IPS-NIHi7 (cell line): Measurements from ENCODE around the gene SCGB1C2.

Experiments used
- DNase-seq: peaks from one replicate; pipeline ENCODE4 v3.0.0; 2012; ENCODE audit warnings: mixed read lengths; ENCODE audit errors: extremely low spot score

Gene SCGB1C2

GRCh38 chr17:170130-170670 is 32.8 kb downstream of the SCGB1C2 start:
- DNase-seq = no peak

DNA sequence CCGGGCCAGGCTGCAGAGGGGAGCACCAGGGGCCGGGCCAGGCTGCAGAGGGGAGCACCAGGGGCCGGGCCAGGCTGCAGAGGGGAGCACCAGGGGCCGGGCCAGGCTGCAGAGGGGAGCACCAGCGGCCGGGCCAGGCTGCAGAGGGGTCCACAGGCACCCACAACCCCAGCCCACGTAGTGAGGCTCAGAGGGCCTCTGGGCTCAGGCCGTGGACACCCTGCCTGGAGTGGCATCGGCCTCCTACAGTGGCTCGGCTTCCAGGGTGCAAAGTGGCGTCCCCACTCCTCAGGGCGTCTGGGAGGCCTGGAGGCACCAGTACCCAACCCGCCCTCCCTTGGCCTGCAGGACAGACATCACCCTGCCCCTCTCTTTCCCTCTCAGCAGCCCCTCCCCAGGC is 34.5 kb downstream of the SCGB1C2 start:
- no peak for DNase-seq

DNA sequence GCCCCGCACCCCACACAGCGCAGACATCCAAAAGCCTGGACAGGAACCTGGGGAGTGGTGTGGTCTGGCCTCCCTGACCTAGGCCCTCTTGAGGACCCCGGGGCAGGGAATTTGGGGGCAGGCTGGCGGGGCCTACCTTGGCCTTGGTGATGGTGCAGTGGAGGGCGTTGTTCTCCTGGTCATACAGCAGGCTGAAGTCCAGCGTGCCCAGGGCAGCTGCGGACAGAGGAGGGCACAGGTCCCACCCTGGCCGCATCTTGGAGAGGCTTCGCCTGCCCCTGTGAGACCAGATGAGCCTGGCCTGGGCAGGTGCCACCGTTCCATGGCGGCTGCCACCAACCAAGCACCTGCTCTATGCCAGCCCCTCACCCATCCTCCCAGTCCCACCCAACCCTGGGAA is 35.0 kb downstream of the SCGB1C2 start:
- DNase-seq = no peak

DNA sequence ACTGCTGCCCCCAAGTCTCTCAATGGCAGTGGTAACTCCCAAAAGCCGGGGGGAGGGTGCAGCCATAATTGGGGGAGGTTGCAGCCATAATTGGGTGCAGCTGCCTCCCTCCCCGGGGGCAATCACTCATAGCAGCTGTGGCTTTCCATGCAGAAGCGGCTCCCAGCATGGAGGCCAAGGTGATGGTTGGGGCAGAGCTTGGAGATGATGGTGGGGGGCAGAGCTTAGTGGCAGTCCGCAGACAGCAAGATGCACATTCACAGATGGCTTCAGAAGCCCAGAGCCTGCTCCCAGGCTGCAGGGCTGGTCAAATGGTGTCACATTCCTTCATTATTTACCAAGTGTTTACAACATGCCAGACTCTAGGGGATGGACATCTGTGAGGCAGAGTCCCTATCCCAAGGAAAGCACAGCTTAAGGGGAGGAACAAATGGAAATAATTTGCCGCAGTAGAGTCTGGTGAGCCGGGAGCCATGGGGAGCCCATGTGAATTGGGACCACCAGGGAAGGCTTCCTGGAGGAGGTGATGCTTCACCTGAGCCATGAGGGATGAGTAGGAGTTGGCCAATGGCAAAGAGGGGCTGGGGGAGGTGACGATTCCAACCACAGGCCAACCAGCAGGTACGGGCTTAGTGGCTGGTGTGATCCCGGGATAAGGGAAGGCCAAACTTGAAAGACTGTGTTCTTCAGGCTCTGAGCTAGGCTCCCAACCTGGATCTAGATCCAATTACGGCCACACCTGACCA is 36.0 kb downstream of the SCGB1C2 start:
- DNase-seq = no peak

DNA sequence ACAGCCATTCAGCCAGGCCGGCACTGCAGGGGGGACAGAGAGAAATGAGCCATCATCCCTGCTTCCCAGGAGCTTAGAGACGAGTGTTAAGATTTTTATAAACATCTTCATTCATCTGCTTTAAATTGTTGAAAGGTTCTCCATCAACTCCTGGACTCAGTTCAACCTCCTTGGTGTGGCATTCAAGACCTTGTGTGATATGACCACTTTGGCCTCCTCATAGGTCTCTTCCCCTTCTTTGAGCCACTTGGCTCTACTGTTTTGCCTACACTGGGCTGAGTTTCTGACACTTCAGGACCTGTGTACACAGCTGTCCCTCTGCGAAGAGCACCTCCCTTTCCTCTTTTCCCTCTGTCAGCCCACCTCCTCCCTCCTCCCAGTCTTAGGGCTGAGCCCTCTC is 39.8 kb downstream of the SCGB1C2 start:
- no peak for DNase-seq

- no peak for DNase-seq
Measured at GRCh38 chr17:177762-178161, 40.4 kb downstream of the SCGB1C2 start.

DNA sequence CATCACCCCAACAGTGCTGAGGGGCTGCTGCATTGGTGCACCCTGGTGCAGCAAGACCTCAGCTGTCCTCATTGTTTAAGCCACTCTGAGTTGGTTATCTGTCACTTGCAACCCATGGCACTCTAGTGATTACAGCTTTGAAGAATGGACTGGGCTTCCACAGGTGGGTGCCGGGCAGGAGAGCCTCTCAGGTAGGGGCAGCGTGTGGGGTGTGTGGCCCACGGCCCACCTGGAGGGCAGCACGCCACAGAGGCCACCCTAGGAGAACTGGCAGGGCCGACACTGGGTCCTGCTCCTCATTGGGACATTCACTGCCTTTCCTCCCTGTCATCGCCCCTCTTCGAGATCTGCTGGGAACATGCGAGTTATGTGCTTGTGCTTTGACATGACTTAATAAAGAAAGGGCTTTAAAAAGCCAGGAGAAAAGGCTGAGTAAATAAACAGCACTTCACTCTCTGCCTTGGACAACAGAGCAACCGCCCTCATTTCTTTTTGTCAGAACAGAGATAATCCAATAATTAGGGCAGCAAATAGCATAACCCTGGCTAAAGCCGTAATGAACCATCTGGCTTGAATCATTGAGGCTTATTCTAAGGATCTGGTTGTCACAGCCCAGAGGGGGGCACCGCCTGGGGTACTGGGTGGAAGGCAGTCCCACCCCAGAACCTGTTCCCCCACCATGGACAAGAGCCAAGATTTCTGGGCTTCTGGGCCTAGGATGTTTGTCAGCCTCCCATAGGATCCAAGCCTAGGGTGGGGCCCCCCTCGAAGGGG is 41.1 kb downstream of the SCGB1C2 start:
- DNase-seq = no peak

GRCh38 chr17:179066-179432 is 41.7 kb downstream of the SCGB1C2 start:
- DNase-seq = no peak

GRCh38 chr17:179781-180380 is 42.5 kb downstream of the SCGB1C2 start:
- DNase-seq = peak; percentile 69

GRCh38 chr17:180381-181244 is 43.2 kb downstream of the SCGB1C2 start:
- DNase-seq = peak; percentile 59

DNA sequence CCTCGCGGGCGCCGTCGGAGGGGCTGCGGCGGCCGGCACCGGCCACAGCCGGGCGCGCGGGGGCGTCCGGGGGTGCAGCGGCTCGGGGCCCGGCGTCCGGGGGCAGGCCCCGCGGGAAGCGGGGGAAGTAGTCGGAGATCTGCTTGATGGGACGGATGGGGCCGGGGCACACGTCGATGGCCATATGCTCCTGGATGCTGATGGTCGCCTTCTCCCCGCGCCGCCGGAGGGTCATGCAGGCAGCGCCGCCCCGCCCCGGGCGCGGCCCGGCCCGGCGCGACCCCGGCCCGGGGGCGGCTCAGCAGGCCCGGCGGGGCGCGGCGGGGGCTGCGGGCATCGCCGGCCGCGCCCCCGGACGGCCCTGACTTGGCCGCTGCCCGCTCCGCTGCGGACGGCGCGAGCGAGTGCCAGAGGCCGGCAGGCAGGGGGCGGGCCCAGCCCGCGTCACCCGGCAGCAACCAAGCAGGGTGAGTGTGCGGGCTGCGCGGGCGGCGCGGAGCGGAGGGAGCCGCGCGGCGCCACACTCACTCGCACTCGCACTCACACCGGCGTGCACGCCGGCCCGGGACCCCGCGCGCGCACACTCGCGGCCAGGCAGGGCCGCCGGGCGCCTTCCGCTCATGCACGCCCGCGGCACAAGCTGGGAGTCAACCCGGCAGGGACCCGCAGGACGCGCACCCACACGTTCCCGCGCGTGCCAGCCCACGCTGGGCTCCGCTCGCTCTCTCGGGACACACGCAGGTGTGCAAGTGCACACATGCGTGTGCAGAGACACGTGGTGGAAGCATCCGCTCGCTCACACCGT is 44.1 kb downstream of the SCGB1C2 start, which contains the start of gene DOC2B:
Gene DOC2B (minus strand): TSS at position 406 of the 805 bp plus-strand sequence. CDS start 171 bp downstream, at position 235.
- peak; percentile 88 for DNase-seq

DNA sequence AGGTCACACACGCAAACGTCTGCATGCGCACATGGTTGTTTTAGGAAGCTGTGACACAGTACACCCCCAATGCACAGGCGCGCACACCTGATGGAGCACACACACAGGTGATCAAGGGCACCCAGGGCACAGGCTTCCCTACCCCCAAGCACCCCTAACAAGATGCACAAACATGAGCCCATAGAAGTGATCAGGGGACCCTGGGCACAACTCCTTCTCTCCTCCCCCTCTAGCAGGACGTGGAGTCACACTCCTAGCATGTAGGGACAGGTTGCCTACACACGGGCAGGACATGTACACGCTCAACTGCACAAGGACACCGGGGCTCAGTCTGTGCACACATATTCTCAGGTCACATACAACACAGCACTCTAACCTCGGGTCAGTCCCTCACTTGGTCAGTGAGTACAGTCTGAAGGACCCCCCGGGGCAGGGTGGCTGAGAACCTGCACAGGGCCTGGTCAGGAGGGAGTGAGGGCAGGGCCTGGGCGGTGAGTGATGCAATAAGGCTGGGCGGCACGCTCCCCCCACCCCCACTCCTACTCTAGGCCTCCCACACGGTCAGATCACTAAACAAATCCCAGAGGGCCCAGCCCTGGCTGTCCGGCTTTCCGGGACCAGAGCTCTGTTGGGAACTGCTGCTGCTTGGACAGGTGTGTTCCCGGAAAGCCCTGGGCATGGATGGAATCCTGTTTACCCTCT is 44.8 kb downstream of the SCGB1C2 start:
- DNase-seq = peak; percentile 43

- DNase-seq = no peak
Measured at GRCh38 chr17:183021-183420, 45.7 kb downstream of the SCGB1C2 start.

DNA sequence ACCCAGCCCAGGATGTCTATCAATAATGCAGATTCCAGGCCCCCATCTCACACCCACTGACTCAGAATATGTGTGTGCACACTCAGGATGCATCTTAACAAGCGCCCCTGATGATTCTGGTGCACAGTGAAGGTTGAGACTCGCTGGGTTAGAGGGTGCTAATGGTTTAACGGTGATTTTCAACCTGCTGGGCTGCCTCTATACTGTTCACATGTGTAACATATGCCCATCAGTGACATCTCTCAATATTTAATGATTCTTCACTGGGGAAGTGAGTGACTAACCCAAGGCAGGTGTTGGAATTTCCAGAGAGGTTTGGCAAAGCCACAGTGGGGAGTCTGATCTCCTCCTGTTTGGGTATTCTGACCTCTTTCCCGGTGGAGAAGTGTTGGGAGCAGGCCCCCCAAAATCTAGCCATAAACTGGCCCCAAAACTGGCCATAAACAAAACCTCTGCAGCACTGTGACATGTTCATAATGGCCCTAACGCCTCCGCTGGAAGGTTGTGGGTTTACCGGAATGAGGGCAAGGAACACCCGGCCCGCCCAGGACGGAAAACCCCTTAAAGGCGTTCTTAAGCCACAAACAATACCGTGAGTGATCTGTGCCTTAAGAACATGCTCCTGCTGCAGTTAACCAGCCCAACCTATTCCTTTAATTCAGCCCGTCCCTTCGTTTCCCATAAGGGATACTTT is 48.2 kb downstream of the SCGB1C2 start:
- no peak for DNase-seq

DNA sequence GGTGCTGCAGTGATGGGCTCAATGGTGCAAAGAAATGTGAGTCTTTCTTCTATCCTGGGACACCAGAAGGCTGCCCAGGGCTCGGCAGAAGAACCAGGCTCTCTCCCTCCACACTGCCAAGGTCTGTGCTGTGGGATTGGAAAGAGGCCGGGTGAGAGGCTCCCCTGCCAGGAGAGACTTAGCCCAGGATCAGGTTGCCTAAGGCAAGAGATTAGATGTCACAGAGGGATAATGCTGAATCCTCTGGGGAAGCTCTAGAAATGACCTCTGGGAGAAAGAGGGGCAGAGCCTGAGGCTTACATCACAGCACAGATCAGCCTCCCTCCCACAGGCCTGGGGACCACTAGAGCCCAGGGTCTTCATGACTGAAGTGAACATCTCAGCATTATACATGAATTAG is 49.8 kb downstream of the SCGB1C2 start:
- DNase-seq = no peak
